Measurements from ENCODE around the gene STOML2. TPM values are rescaled to one million over a fixed set of nuclear protein-coding genes. Genes with fewer than 3 reads are reported as not detected.

The STOML2 gene
- total and polyA plus RNA-seq, 12 donors, result 47.9 to 186 (median 137) TPM

DNA sequence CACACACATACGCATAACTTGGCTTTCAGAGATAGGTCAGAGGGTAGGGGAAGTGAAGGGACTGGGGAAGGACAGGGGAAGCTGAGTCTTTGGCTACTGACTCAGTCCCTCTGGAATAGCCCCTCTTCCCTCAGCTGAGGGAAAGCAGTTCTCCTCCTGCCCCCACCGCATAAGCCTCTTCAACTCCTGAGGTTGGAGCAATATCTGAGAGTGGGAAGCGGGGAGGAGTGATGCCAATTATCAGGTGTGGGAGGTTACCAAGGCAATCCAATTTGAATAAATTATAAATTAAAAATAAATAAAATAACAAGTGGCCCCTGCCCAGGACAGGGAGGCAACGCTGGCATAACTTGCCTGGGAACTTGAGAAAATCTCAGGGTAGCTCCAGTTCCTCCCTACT, 1.7 kb upstream of the STOML2 start:
- DNase-seq, result peak in 1 of 7 donors; percentile 35
- intact Hi-C loops (cut with DNase I), result no loop called here

DNA sequence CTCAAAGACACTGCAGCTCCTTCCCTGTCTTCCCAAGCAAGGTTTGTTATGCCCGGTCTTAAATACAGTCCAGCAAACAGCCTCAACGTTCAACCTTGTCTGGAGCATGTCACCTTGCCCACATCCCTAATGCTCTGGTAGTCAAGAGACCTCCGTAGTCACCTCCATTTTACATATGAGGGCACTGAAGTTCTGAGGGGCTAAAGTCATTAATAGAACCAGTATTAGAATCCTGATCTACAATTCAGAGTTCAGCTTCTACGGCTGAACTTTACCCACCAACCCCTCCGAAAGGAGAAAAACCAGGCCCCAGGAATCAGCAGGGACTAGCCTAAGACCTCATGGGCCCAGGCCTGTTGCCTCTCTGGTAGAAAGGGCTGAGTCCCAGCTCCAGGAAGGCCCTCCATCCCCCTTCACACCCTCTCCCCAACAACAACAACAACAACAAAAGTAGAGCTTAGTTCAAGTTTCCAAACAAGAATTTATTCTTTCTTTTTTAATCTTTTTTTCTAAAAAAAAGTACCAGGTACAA, 795 bp upstream of the STOML2 start:
- WGBS, 4 donors, result 31 to 42% (median 37%) methylated on average over 5 of the region's 5 CpGs
- intact Hi-C loops (cut with DNase I), result no loop called here
- H3K36me3 ChIP-seq (replicated peaks in 1 of 2), result peaks cover 0 to 66% of the 10 kb centered on the region in 2 donors

More for the DNA sequence above, 1.7 kb upstream of the STOML2 start:
- no peak for TF ChIP-seq POLR2A (IDR thresholded peaks at IDR 0.05)
- TF ChIP-seq, protein P1, sequence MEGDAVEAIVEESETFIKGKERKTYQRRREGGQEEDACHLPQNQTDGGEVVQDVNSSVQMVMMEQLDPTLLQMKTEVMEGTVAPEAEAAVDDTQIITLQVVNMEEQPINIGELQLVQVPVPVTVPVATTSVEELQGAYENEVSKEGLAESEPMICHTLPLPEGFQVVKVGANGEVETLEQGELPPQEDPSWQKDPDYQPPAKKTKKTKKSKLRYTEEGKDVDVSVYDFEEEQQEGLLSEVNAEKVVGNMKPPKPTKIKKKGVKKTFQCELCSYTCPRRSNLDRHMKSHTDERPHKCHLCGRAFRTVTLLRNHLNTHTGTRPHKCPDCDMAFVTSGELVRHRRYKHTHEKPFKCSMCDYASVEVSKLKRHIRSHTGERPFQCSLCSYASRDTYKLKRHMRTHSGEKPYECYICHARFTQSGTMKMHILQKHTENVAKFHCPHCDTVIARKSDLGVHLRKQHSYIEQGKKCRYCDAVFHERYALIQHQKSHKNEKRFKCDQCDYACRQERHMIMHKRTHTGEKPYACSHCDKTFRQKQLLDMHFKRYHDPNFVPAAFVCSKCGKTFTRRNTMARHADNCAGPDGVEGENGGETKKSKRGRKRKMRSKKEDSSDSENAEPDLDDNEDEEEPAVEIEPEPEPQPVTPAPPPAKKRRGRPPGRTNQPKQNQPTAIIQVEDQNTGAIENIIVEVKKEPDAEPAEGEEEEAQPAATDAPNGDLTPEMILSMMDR (IDR thresholded peaks at IDR 0.05), result no peak
- Histone ChIP-seq H3K4me3 (no peak overlapping the region), H3K9me3 (replicated peaks in 1 of 3) (no peaks in the 10 kb centered on the region), H3K27me3 (no peaks in the 10 kb centered on the region), H3K4me1 (replicated peaks in 1 of 2) (peaks cover 7 to 18% of the 10 kb centered on the region in 2 donors), H3K36me3 (replicated peaks in 1 of 2) (peaks cover 0 to 62% of the 10 kb centered on the region in 2 donors), H3K27ac (no peak overlapping the region)
- 86 to 92% (median 90%) methylated on average over 4 of the region's 4 CpGs for WGBS, 4 donors

DNA sequence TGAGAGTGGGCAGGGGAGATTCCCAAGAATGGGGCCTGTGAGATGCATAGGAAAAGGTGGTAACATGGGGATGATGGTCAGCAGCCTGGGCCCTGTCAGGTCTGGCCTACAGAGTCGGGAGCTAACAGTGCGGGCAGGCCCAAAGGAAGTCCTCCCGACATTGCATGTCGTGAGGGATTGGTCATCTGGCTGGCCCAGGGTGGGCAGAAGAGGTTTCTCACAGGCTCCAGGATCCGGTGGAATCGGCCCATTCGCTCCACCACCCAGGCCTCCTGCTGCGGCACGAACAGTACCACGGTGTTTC, 514 bp downstream of the STOML2 start:
- peaks cover 7 to 18% of the 10 kb centered on the region in 2 donors for H3K4me1 ChIP-seq (replicated peaks in 1 of 2)
- no peaks in the 10 kb centered on the region for H3K27me3 ChIP-seq
- peaks cover 0 to 54% of the 10 kb centered on the region in 2 donors for H3K36me3 ChIP-seq (replicated peaks in 1 of 2)
- no peak for DNase-seq
- H3K4me3 ChIP-seq, result peak overlapping the region; percentile 42 to 78 (median 62)
- intact Hi-C loops (cut with DNase I), result no loop called here
- TF ChIP-seq POLR2A (IDR thresholded peaks at IDR 0.05), result no peak
- peak overlapping the region in 4 of 5 donors; percentile 63 to 89 (median 77) for H3K27ac ChIP-seq
- 2 to 34% (median 4%) methylated on average over 2 to 10 of the region's 10 CpGs for WGBS, 4 donors
- no peaks in the 10 kb centered on the region for H3K9me3 ChIP-seq (replicated peaks in 1 of 3)

More for the DNA sequence above, 795 bp upstream of the STOML2 start:
- H3K27me3 ChIP-seq, result no peaks in the 10 kb centered on the region
- no peak for TF ChIP-seq POLR2A (IDR thresholded peaks at IDR 0.05)
- TF ChIP-seq, protein P1 (IDR thresholded peaks at IDR 0.05), result no peak
- no peak for DNase-seq
- H3K27ac ChIP-seq, result peak overlapping the region in 4 of 5 donors; percentile 63 to 89 (median 77)
- H3K4me1 ChIP-seq (replicated peaks in 1 of 2), result peaks cover 7 to 18% of the 10 kb centered on the region in 2 donors
- H3K4me3 ChIP-seq, result peak overlapping the region in 1 of 4 donors; percentile 78
- H3K9me3 ChIP-seq (replicated peaks in 1 of 3), result no peaks in the 10 kb centered on the region

DNA sequence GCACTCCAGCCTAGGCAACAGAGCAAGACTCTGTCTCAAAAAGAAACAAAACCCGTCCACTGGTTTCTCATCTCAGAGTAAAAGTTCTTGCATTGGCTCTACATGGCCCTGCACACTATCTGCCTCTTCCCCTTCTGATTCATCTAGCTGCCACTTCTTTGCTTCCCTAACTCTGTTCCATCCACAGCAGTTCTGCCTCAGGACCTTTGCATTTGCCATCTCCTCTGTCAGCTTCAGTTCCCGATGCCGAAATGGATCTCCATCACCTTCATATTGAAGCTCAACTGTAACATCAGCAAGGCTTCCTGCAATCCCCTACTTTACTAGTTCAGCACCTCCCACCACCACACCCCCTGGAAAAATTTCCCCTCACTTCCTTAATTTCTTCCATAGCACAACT, 5.4 kb downstream of the STOML2 start:
- H3K27me3 ChIP-seq, result no peaks in the 10 kb centered on the region
- H3K4me3 ChIP-seq, result no peak overlapping the region
- peak in 1 of 7 donors; percentile 7 for DNase-seq
- intact Hi-C loops (cut with DNase I), result loop anchor here (5.0 to 10.0 kb wide), 3 partner anchors 113 to 200 kb away; partner anchors contain the start of gene DNAJB5 (in 1 of the 2)
- no peak overlapping the region for H3K27ac ChIP-seq
- peaks cover 0 to 37% of the 10 kb centered on the region in 2 donors for H3K36me3 ChIP-seq (replicated peaks in 1 of 2)
- no peaks in the 10 kb centered on the region for H3K9me3 ChIP-seq (replicated peaks in 1 of 3)
- TF ChIP-seq, protein P1 (IDR thresholded peaks at IDR 0.05), result no peak
- no peak for TF ChIP-seq POLR2A (IDR thresholded peaks at IDR 0.05)
- peaks cover 14 to 21% of the 10 kb centered on the region in 2 donors for H3K4me1 ChIP-seq (replicated peaks in 1 of 2)
- 71 to 90% (median 81%) methylated on average over 3 of the region's 3 CpGs for whole genome bisulfite sequencing, 4 donors
